ENCODE data around the gene FANCC. TPM values are rescaled to one million over a fixed set of nuclear protein-coding genes. Genes with fewer than 3 reads are reported as not detected.

Gene FANCC
- total RNA-seq, 1 experiment from 2014 or later, result 44.7 TPM

- POLR2A ChIA-PET (ENCODE audit: unreplicated experiment), result no interaction called here
- Histone ChIP-seq H3K9me2 (ENCODE audit: insufficient read depth) (no peaks in the 10 kb centered on the region), H3K27me3 (ENCODE audit: insufficient read depth, low read depth) (no peaks in the 10 kb centered on the region), H3K4me1 (replicated peaks; ENCODE audit: insufficient read depth) (no peaks in the 10 kb centered on the region), H3K4me3 (no peak overlapping the region), H3K36me3 (ENCODE audit: low read depth) (no peaks in the 10 kb centered on the region), H3K27ac (no peak overlapping the region), H3F3A (ENCODE audit: insufficient read depth, low read depth) (no peaks in the 10 kb centered on the region), H3K9me3 (ENCODE audit: insufficient read depth, low read depth) (no peaks in the 10 kb centered on the region), H3K4me2 (no peak overlapping the region), H4K20me1 (ENCODE audit: insufficient read depth) (no peaks in the 10 kb centered on the region), H2AFZ (no peak overlapping the region), H3K79me2 (ENCODE audit: low read depth) (no peaks in the 10 kb centered on the region)
- TF ChIP-seq EZH2 (IDR thresholded peaks at IDR 0.05; ENCODE audit: low read depth), result no peak
- TF ChIP-seq, protein P1, sequence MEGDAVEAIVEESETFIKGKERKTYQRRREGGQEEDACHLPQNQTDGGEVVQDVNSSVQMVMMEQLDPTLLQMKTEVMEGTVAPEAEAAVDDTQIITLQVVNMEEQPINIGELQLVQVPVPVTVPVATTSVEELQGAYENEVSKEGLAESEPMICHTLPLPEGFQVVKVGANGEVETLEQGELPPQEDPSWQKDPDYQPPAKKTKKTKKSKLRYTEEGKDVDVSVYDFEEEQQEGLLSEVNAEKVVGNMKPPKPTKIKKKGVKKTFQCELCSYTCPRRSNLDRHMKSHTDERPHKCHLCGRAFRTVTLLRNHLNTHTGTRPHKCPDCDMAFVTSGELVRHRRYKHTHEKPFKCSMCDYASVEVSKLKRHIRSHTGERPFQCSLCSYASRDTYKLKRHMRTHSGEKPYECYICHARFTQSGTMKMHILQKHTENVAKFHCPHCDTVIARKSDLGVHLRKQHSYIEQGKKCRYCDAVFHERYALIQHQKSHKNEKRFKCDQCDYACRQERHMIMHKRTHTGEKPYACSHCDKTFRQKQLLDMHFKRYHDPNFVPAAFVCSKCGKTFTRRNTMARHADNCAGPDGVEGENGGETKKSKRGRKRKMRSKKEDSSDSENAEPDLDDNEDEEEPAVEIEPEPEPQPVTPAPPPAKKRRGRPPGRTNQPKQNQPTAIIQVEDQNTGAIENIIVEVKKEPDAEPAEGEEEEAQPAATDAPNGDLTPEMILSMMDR (conservative IDR thresholded peaks at IDR 0.05), result no peak
- DNase-seq, result no peak
- BruUV-seq (replicated peaks), result no TSS peak
- CTCF ChIA-PET, result no interaction called here
- intact Hi-C loops (cut with micrococcal nuclease; ENCODE audit: unreplicated experiment), result no loop called here
Measured at GRCh38 chr9:95207403-95207802, 110.1 kb downstream of the FANCC start.

DNA sequence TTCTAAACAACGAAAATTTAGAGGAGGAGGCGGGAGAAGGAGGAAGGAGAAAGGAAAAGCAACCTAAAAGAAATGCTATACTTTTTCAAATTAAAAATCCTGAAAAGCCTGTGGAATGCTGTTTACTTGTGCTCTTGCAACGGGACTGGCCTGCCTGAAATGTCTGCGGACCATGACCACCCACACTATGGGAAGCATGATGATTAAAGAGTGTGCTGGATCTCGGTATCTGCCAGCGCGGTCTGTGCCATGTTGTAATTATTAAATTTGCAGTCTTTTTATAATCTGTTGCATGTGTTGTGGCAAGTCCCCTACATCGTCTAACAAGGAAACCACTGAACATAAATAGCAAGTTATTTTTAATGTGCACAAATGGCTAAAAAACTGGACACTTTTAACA, 111.4 kb downstream of the FANCC start:
- DNase-seq, result no peak
- ChIA-PET POLR2A (ENCODE audit: unreplicated experiment) (no interaction called here), CTCF (no interaction called here)
- Histone ChIP-seq H3K9me2 (ENCODE audit: insufficient read depth) (no peaks in the 10 kb centered on the region), H3K9me3 (ENCODE audit: insufficient read depth, low read depth) (no peaks in the 10 kb centered on the region), H3K27me3 (ENCODE audit: insufficient read depth, low read depth) (no peaks in the 10 kb centered on the region), H3K4me2 (no peak overlapping the region), H3K4me3 (no peak overlapping the region), H2AFZ (no peak overlapping the region), H3F3A (ENCODE audit: insufficient read depth, low read depth) (no peaks in the 10 kb centered on the region), H4K20me1 (ENCODE audit: insufficient read depth) (no peaks in the 10 kb centered on the region), H3K36me3 (ENCODE audit: low read depth) (no peaks in the 10 kb centered on the region), H3K79me2 (ENCODE audit: low read depth) (no peaks in the 10 kb centered on the region), H3K4me1 (replicated peaks; ENCODE audit: insufficient read depth) (no peaks in the 10 kb centered on the region), H3K27ac (no peak overlapping the region)
- BruUV-seq (replicated peaks), result no TSS peak
- TF ChIP-seq, protein P1 (conservative IDR thresholded peaks at IDR 0.05), result no peak
- no peak for TF ChIP-seq EZH2 (IDR thresholded peaks at IDR 0.05; ENCODE audit: low read depth)
- intact Hi-C loops (cut with micrococcal nuclease; ENCODE audit: unreplicated experiment), result no loop called here

- CTCF ChIA-PET, result no interaction called here
Measured at GRCh38 chr9:95204710-95205109, 112.8 kb downstream of the FANCC start.

More at GRCh38 chr9:95204710-95205109, 112.8 kb downstream of the FANCC start:
- Histone ChIP-seq H3K9me3 (ENCODE audit: insufficient read depth, low read depth) (no peaks in the 10 kb centered on the region), H3K79me2 (ENCODE audit: low read depth) (no peaks in the 10 kb centered on the region), H3K27me3 (ENCODE audit: insufficient read depth, low read depth) (no peaks in the 10 kb centered on the region), H3F3A (ENCODE audit: insufficient read depth, low read depth) (no peaks in the 10 kb centered on the region), H3K9me2 (ENCODE audit: insufficient read depth) (no peaks in the 10 kb centered on the region), H2AFZ (no peak overlapping the region), H3K4me3 (no peak overlapping the region), H4K20me1 (ENCODE audit: insufficient read depth) (no peaks in the 10 kb centered on the region), H3K4me1 (replicated peaks; ENCODE audit: insufficient read depth) (no peaks in the 10 kb centered on the region), H3K4me2 (no peak overlapping the region), H3K27ac (no peak overlapping the region), H3K36me3 (ENCODE audit: low read depth) (no peaks in the 10 kb centered on the region)
- DNase-seq, result no peak
- POLR2A ChIA-PET (ENCODE audit: unreplicated experiment), result no interaction called here
- intact Hi-C loops (cut with micrococcal nuclease; ENCODE audit: unreplicated experiment), result no loop called here
- BruUV-seq (replicated peaks), result no TSS peak
- TF ChIP-seq EZH2 (IDR thresholded peaks at IDR 0.05; ENCODE audit: low read depth), result no peak
- TF ChIP-seq, protein P1 (conservative IDR thresholded peaks at IDR 0.05), result no peak
